ENCODE data around the gene AMELY. TPM values are rescaled to one million over a fixed set of nuclear protein-coding genes. Genes with fewer than 3 reads are reported as not detected.
"Not testable (repeated sequence)": the region's sequence is repeated elsewhere in the genome, so short reads cannot be mapped to it uniquely, and the experiment has no call there.

The AMELY gene
- total RNA-seq, 4 donors from 2014 or later: not detected

GRCh38 chrY:6895236-6895635, 16.3 kb downstream of the AMELY start:
- no peaks in the 10 kb centered on the region for H3K9me3 ChIP-seq
- intact Hi-C loops (cut with DNase I; ENCODE audit: low total_unique reads) (no loop called here), in situ Hi-C loops (cut with MboI; ENCODE audit: low sequenced_read_pairs in 4 of 4) (no loop called here)
- no peaks in the 10 kb centered on the region for H3K4me1 ChIP-seq
- H3K27ac ChIP-seq: no peak overlapping the region
- TF ChIP-seq CTCF (IDR thresholded peaks at IDR 0.05 in 4 of 5, conservative IDR thresholded peaks at IDR 0.05 in 1 of 5) (no peak), POLR2A (IDR thresholded peaks at IDR 0.05) (no peak)
- H3K27me3 ChIP-seq: no peaks in the 10 kb centered on the region
- no peak overlapping the region for H3K4me3 ChIP-seq
- DNase-seq (no peak), ATAC-seq (no peak)
- H3K36me3 ChIP-seq: no peaks in the 10 kb centered on the region

GRCh38 chrY:6894496-6894895, 17.1 kb downstream of the AMELY start:
- no peak for TF ChIP-seq POLR2A (IDR thresholded peaks at IDR 0.05)
- TF ChIP-seq CTCF (IDR thresholded peaks at IDR 0.05 in 4 of 5, conservative IDR thresholded peaks at IDR 0.05 in 1 of 5): no peak
- DNase-seq: no peak

GRCh38 chrY:6849384-6849783, 62.2 kb downstream of the AMELY start:
- TF ChIP-seq CTCF (IDR thresholded peaks at IDR 0.05 in 4 of 5, conservative IDR thresholded peaks at IDR 0.05 in 1 of 5): no peak
- no peak for TF ChIP-seq POLR2A (IDR thresholded peaks at IDR 0.05)
- H3K9me3 ChIP-seq: no peaks in the 10 kb centered on the region
- no peaks in the 10 kb centered on the region for H3K36me3 ChIP-seq
- ATAC-seq: no peak
- no peak overlapping the region for H3K4me3 ChIP-seq
- H3K4me1 ChIP-seq: no peaks in the 10 kb centered on the region
- no peak overlapping the region for H3K27ac ChIP-seq
- intact Hi-C loops (cut with DNase I; ENCODE audit: low total_unique reads): no loop called here
- no peak for DNase-seq
- in situ Hi-C loops (cut with MboI; ENCODE audit: low sequenced_read_pairs in 4 of 4): no loop called here
- no peaks in the 10 kb centered on the region for H3K27me3 ChIP-seq

More at GRCh38 chrY:6894496-6894895, 17.1 kb downstream of the AMELY start:
- H3K9me3 ChIP-seq: no peaks in the 10 kb centered on the region
- ATAC-seq: no peak
- intact Hi-C loops (cut with DNase I; ENCODE audit: low total_unique reads) (no loop called here), in situ Hi-C loops (cut with MboI; ENCODE audit: low sequenced_read_pairs in 4 of 4) (no loop called here)
- H3K36me3 ChIP-seq: no peaks in the 10 kb centered on the region
- H3K27ac ChIP-seq: no peak overlapping the region
- no peaks in the 10 kb centered on the region for H3K4me1 ChIP-seq
- no peaks in the 10 kb centered on the region for H3K27me3 ChIP-seq
- H3K4me3 ChIP-seq: no peak overlapping the region

GRCh38 chrY:6842650-6843049, 68.9 kb downstream of the AMELY start:
- DNase-seq; in situ Hi-C loops (cut with MboI; ENCODE audit: low sequenced_read_pairs in 4 of 4); H3K36me3 ChIP-seq; H3K4me1 ChIP-seq; H3K4me3 ChIP-seq; ATAC-seq; H3K9me3 ChIP-seq; H3K27me3 ChIP-seq; H3K27ac ChIP-seq; intact Hi-C loops (cut with DNase I; ENCODE audit: low total_unique reads): not testable (repeated sequence)

Other genes with a start within 250 kb of the AMELY start
- gene TBL1Y, start 1.1 kb downstream of the AMELY start, total RNA-seq: 1 to 10 TPM in 2 of 4 donors, not detected in 2; 1.1 to 8.8 TPM